Ammon's horn (tissue), 1 donor: ENCODE results near the gene VSIG10L2.

Experiments
- DNase-seq: peaks from one replicate; pipeline ENCODE4 v3.0.0-alpha.2; 2016; ENCODE audit warnings: low spot score

VSIG10L2 gene

DNA sequence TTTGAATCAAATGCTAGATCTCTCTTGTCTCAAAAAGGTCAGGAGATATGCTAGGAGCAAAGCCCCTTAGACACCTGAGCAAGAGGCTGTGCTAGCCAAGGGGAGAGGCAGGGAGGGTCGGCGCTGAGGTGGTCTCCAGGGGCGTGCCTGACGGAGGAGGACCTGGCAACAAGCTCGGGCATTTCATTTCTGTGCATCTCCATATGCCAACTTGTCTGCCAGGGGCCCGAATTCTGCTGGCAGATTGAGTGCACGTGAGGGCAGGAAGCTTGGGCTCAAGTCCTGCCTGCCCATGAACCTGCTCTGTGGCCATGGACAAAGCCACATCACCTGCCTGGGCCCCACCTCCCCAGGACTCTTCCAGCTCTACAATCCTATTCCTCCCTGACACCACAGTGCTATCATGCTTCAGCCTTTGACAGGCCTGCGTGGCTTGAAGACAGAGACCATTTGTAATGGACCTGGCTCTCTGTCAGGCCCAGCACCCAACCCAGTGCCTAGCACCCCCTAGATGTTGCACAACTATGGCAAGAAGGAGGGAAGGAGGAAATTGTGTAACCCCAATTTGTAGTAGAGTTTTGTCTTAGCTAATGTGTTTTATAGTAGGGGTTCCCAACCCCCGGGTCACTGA, 16.3 kb upstream of the VSIG10L2 start:
- peak; percentile 17 for DNase-seq

- DNase-seq = no peak
Observed at GRCh38 chr11:125930076-125930450, 15.8 kb upstream of the VSIG10L2 start.

- no peak for DNase-seq
Observed at GRCh38 chr11:125931116-125931515, 14.7 kb upstream of the VSIG10L2 start.

GRCh38 chr11:125931668-125932067, 14.2 kb upstream of the VSIG10L2 start:
- DNase-seq = no peak

DNA sequence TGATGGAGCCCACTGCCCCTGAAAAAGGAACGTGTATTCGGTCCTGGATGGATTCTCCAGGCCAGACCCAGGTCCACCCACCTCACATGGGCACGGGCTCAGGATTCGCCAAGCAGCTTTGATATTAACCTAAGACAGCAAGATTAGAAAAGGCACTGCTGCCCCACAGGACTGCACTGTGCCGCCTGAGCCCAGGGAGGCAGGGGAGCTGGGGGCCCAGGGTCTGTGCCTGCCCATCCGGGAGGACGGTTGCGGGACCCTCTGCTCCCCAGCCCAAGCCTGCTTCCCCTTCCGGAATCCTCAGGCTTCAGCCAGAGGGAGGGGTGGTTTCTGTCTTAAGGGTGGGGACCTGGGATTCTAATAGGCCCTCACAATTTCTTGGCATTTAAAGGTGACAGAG, 13.5 kb upstream of the VSIG10L2 start:
- DNase-seq = no peak

DNA sequence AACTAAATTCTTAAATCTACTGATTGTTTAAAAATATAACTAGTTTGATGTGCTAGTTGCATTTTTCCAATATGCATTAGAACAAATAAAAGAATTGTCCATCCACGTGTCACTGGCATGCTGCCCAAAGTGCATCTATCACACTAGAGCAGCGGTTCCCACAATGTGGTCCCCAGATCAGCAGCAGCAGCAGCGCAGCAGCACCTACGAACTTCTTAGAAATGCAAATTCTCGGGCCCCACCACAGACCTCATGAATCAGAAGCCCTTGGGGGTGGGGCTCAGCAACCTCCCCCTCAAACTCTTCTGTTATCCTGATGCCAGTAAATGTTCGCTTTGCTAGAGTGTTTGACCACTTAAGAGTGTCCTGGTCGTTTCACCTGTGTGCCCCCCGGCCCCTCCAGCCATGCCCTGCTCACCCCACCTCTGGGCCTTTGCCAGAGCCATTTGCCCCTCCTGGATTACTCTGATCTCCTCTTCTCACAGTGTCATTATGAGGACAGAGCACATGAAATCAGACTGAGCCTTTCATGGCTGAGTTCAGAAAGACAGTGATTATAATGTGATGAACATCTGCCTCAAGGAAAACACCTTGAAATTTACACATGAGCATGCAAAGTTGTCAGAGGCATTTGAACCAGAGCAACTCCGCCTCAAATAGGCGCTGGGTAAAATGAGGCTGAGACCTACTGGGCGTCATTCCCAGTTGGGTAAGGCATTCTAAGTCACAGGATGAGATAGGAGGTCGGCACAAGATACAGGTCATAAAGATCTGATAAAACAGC, 12.6 kb upstream of the VSIG10L2 start:
- no peak for DNase-seq

DNA sequence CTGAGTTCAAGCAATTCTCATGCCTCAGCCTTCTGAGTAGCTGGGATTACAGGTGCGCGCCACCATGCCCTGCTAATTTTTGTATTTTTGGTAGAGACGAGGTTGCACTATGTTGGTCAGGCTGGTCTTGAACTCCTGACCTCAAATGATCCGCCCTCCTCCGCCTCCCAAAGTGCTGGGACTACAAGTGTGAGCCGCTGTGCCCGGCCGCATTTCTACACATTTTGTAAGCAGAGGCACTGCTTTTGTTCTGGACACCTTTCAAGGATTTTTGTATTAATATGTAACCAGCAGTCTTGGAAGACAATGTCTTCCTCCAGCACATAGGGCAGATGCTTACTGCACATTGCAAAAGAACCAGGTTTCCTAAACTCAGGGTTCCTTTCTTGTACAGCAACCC, 11.4 kb upstream of the VSIG10L2 start:
- DNase-seq = no peak

GRCh38 chr11:125935056-125935455, 10.8 kb upstream of the VSIG10L2 start:
- no peak for DNase-seq

DNA sequence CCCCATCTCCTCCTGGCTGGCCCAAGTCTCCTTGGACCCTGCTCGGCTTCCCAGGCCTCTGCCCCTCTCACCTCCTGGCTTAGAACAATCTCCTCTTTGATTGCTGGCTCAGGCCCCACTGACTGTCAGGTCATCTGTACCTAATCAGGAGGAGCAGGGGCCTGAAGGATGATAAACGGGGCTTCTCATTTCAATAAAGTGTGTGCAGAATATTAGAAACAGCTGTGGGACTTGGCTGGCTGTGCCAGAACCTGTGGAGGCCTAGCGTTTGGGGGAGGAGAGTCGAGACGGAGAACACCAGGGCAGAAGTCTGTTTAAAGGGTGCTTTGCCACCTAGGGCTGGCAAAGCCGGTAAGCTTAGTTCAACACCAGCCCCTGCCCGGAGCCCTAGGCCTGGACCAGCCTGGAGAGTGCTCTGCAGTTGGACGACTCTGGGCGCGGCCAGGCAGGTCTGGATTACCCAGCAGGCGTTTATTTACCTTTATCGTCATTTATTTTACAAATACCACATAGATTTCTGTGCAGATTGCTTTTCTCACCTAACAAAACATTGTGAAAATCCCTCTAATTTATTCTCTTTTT, 10.1 kb upstream of the VSIG10L2 start:
- no peak for DNase-seq

GRCh38 chr11:125938418-125938817, 7.4 kb upstream of the VSIG10L2 start:
- DNase-seq = no peak

GRCh38 chr11:125939081-125939521, 6.7 kb upstream of the VSIG10L2 start:
- DNase-seq = peak; percentile 29

DNA sequence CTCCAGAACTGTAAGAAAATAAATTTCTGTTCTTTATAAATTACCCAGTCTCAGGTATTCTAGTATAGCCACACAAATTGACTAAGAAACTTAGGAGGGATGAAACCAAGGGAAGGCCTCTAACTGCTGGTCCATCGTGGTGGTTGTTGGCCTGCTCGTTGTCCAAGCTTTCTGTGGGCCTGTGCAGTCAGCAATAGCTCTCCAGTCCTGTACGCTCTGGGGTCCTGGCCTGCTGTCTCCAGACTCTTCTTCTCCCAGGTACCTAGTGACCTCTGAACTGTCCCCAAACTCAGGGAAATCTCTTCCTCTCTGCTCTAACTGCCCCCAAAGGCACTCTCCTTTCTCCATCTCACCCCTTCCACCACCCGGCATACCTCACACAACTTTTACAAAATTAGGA, 5.7 kb upstream of the VSIG10L2 start:
- DNase-seq = no peak

GRCh38 chr11:125941267-125941618, 4.6 kb upstream of the VSIG10L2 start:
- DNase-seq = no peak

DNA sequence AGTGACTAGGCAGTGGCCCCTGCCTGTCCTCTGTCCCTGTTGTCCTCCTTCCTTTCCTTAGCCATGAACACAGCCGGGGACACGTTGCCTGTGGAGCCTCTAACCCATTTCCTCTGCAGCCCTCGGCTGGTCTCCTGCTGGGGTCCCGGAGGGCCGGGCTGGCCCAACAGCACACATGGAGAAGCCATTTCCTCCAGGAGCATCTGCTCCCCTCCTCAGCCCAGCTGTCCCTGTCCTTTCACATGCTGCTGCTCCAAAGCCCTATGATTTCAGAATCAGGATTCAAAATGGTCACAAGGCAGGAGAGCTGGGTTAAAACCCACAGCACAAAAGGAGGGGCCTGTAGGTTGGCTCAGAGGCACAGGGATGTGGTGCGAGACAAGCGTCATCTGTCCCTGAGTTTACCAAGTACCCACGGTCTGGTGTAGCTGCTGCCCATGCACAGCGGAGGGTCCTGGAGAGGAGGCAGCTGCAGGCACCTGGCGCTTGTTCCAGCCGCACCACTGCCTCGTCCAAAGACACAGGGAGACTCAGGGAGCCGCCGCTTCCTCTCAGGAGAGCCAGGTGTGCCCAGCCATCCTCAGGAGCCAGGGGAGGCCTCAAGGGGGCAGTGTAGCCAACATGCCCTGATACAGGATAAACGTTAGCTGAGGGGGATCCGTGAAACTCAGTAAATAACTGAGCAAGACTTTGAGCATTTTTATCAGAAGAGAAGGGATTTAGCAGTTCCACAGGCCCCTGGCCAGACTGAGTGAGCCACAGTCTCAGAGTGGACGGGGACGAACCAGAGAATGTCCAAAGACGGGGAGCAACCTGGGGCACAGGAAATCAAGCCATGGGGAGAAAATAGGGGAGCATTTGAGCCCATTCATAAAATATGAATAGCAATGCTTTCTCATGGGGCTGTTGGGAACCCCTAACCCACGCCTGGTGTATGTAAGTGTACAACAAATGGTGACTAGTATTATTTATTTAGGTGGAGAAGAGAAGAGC, 3.9 kb upstream of the VSIG10L2 start:
- peak; percentile 53 for DNase-seq

DNA sequence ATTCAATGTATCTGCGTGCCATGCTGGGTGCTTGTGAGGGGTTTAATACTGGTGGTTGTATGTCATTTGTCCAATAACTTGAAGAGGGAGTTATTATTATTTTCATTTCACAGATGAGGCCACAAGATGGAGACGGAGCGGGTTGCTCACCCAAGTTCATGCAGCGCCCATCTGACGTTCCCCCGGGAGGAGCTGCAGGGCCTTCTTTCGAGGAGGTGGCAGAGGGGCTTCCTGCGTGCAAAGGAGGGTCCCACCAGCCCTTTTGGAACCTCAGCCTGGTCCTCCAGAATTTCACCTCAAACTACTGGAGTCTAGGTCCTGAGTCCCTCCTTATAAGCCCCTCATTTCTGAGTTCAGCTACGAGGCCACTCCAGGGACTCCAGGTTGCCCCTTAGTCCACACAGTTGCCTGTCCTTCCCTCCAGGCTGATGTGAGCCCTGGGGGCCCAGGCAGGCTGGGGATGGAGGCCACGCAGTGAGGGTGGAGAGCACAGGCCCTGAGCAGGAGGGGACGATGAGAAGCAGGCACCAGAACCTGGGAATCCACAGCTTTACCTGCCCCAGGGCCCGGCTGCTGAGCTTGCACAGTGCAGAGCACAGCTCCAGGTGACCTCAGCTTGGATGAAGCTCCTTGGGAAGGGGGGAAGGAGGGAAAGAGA, 2.9 kb upstream of the VSIG10L2 start:
- DNase-seq = no peak

GRCh38 chr11:125943661-125944349, 2.0 kb upstream of the VSIG10L2 start:
- DNase-seq = no peak

- DNase-seq = no peak
Observed at GRCh38 chr11:125944350-125945010, 1.4 kb upstream of the VSIG10L2 start.

DNA sequence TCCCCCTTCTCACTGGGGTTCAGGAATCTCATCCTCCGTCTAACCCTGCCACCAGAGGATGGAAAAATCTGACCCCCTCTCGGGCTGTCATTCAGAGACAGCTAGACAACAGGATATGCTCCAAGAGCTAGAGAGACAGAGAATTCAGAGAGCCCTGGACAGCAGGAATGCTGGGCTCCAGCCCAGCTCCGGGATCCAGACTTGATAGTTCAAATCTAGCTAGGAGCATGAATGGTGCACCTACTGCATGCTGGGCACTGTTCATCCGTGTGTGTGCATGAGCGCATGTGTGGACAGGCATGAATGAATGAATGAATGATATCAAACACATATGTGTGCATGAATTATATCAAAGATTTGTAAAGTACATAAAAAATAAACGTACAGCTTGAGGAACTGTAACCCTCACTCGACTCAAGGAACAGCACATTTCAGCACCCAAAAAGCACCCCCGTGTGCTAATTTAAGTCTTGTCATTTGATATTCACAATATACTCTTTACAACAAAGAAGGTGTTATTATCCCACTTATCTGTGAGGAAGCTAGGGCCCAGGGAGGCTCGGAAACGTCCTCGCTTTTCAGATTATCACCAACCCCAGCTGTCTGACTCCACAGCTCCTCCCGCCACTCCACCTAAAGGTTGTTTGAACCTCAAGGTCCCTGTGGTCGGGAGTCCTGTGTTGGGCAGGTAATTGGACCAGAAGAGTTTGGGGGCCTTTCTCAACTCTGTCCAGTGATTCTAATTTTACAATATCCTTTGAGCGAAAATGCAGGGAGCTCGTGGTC, 640 bp upstream of the VSIG10L2 start:
- DNase-seq = no peak

DNA sequence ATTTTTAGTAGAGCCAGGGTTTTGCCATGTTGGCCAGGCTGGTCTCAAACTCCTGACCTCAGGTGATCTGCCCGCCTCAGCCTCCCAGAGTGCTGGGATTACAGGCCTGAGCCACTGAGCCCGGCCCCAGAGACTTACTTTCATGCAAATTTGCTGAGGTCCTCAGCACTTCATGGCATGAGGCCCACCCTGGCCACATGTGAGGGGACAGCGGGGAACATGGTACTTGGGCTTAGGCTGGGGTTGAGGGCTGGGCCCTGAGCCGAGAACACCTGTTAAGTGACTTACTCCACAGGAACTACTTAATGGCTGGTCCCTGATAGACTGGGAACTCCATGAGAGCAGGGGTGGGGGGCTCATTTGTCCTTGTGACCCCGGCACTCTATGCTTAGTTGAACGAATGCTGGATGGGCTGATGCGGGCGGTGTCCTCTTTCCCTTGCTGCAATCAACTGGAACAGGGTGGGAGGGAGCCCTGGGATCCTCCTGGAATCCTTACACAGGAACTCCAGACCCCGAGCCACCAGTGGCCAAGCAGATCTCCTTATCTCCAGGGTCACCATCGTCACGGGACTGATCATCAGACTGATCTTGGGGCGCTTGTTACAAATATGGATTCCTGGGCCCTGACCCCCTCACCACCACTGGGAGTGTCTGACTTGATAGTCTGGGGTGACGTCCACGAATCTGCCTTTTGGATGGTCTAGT, 1.0 kb downstream of the VSIG10L2 start:
- no peak for DNase-seq
